Measurements from ENCODE around the gene INSC. TPM values are rescaled to one million over a fixed set of nuclear protein-coding genes. Genes with fewer than 3 reads are reported as not detected.

The INSC gene
- total RNA-seq, 1 experiment from 2014 or later: not detected

DNA sequence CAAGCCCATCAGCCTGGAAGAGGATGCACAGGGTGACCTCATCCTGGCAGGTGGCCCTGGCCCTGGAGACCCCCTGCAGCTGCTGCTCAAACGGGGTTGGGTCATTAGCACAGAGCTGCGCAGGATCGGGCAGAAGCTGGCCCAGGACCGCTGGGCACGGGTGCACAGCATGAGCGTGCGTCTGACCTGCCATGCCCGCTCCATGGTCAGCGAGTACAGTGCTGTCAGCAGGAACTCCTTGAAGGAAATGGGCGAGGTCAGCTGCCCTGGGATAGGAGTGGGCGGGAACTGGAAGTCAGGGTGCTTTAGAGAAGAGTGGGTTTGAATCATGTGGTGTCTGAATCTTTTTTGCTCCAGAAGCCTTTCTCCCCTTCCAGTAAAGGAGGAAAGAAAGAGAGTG lies 61.1 kb downstream of the INSC start:
- Mint-ChIP-seq H3K4me3 (ENCODE audit: low read depth, unreplicated experiment) (no peak overlapping the region), H3K4me1 (ENCODE audit: low read depth, unreplicated experiment) (no peaks in the 10 kb centered on the region), H3K27me3 (ENCODE audit: unreplicated experiment) (peaks cover 41% of the 10 kb centered on the region), H3K36me3 (ENCODE audit: insufficient read depth, unreplicated experiment) (no peaks in the 10 kb centered on the region), H3K9me3 (ENCODE audit: low read depth, unreplicated experiment) (no peaks in the 10 kb centered on the region), H3K27ac (ENCODE audit: unreplicated experiment) (no peak overlapping the region)
- TF ChIP-seq CTCF (IDR thresholded peaks at IDR 0.05; ENCODE audit: unreplicated experiment): no peak
- no peak for DNase-seq
- no TSS peak for BruUV-seq (replicated peaks)
- CTCF ChIA-PET: no interaction called here
- intact Hi-C loops (cut with micrococcal nuclease; ENCODE audit: unreplicated experiment): no loop called here

DNA sequence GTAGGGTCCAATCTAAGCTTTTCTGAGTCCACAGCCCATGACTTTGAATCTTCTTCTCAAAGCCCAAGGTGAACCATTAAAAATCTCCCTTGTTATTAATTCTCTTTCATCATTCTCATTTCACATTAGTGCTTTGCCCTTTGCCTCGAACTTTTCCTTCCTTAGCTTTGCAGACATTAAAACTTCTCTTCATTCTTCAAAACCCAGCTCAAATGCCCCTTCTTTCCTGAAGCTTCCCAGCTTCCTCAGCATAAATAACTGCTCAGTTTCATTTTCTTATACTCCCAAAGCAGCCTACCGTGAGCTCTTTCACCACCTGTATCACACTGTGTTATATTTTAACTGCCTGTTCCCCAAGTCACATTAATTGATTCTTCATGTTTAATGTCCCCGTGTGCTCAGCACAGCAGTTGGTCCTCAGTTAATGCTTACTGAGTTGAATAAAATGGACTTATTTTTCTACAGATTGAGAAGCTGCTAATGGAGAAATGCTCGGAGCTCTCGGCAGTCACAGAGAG lies 62.0 kb downstream of the INSC start:
- no peak overlapping the region for H3K4me3 Mint-ChIP-seq (ENCODE audit: low read depth, unreplicated experiment)
- no peak overlapping the region for H3K27ac Mint-ChIP-seq (ENCODE audit: unreplicated experiment)
- H3K9me3 Mint-ChIP-seq (ENCODE audit: low read depth, unreplicated experiment): no peaks in the 10 kb centered on the region
- CTCF ChIA-PET: interaction anchor here (0.7 kb wide), 1 partner anchor 23 kb away, joined by 4 read pairs; no protein-coding TSS in a partner anchor
- DNase-seq: no peak
- intact Hi-C loops (cut with micrococcal nuclease; ENCODE audit: unreplicated experiment): no loop called here
- peaks cover 32% of the 10 kb centered on the region for H3K27me3 Mint-ChIP-seq (ENCODE audit: unreplicated experiment)
- no peaks in the 10 kb centered on the region for H3K36me3 Mint-ChIP-seq (ENCODE audit: insufficient read depth, unreplicated experiment)
- H3K4me1 Mint-ChIP-seq (ENCODE audit: low read depth, unreplicated experiment): no peaks in the 10 kb centered on the region
- TF ChIP-seq CTCF (IDR thresholded peaks at IDR 0.05; ENCODE audit: unreplicated experiment): no peak
- BruUV-seq (replicated peaks): no TSS peak

GRCh38 chr11:15177491-15177890 lies 62.8 kb downstream of the INSC start:
- DNase-seq: no peak
- no peak overlapping the region for H3K4me3 Mint-ChIP-seq (ENCODE audit: low read depth, unreplicated experiment)
- H3K4me1 Mint-ChIP-seq (ENCODE audit: low read depth, unreplicated experiment): no peaks in the 10 kb centered on the region
- H3K36me3 Mint-ChIP-seq (ENCODE audit: insufficient read depth, unreplicated experiment): no peaks in the 10 kb centered on the region
- BruUV-seq (replicated peaks): no TSS peak
- H3K9me3 Mint-ChIP-seq (ENCODE audit: low read depth, unreplicated experiment): no peaks in the 10 kb centered on the region
- CTCF ChIA-PET: no interaction called here
- peaks cover 24% of the 10 kb centered on the region for H3K27me3 Mint-ChIP-seq (ENCODE audit: unreplicated experiment)
- H3K27ac Mint-ChIP-seq (ENCODE audit: unreplicated experiment): no peak overlapping the region
- intact Hi-C loops (cut with micrococcal nuclease; ENCODE audit: unreplicated experiment): no loop called here
- TF ChIP-seq CTCF (IDR thresholded peaks at IDR 0.05; ENCODE audit: unreplicated experiment): no peak

GRCh38 chr11:15178214-15178613 lies 63.5 kb downstream of the INSC start:
- no peaks in the 10 kb centered on the region for H3K4me1 Mint-ChIP-seq (ENCODE audit: low read depth, unreplicated experiment)
- no peaks in the 10 kb centered on the region for H3K36me3 Mint-ChIP-seq (ENCODE audit: insufficient read depth, unreplicated experiment)
- intact Hi-C loops (cut with micrococcal nuclease; ENCODE audit: unreplicated experiment): no loop called here
- BruUV-seq (replicated peaks): no TSS peak
- no peak for TF ChIP-seq CTCF (IDR thresholded peaks at IDR 0.05; ENCODE audit: unreplicated experiment)
- CTCF ChIA-PET: no interaction called here
- no peak for DNase-seq
- H3K27ac Mint-ChIP-seq (ENCODE audit: unreplicated experiment): no peak overlapping the region
- no peaks in the 10 kb centered on the region for H3K9me3 Mint-ChIP-seq (ENCODE audit: low read depth, unreplicated experiment)
- H3K4me3 Mint-ChIP-seq (ENCODE audit: low read depth, unreplicated experiment): no peak overlapping the region
- peaks cover 17% of the 10 kb centered on the region for H3K27me3 Mint-ChIP-seq (ENCODE audit: unreplicated experiment)
